HG03354 (cell line): Measurements from ENCODE around the gene ZNHIT6.

Experiments used
- ATAC-seq: cut with Tn5 transposase; IDR thresholded peaks from one replicate; pipeline ENCODE4 v1.9.1; 2021; ENCODE audit warnings: mild to moderate bottlenecking; ENCODE audit not compliant: unreplicated experiment, poor library complexity, severe bottlenecking

Gene ZNHIT6

GRCh38 chr1:85626818-85627217 is 81.4 kb downstream of the ZNHIT6 start:
- no peak for ATAC-seq

DNA sequence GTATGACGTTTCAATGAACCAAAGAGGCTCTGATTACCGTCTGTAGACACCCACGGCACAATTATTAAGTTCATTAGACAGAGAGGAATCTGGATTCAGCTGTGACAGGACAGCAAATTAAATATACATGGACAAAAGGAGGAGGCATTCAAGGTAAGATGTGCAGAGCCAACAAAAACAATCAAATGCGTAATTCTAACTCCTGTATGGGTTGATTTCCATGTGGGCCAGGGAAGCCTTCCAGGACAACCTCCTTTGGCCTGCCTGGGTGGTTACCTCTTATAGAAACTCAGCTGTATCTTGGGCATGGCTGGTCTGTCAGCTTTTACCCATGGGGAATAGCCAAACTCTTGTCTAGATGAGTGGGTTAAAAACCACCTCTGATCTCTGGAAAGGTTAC is 83.9 kb downstream of the ZNHIT6 start:
- no peak for ATAC-seq

DNA sequence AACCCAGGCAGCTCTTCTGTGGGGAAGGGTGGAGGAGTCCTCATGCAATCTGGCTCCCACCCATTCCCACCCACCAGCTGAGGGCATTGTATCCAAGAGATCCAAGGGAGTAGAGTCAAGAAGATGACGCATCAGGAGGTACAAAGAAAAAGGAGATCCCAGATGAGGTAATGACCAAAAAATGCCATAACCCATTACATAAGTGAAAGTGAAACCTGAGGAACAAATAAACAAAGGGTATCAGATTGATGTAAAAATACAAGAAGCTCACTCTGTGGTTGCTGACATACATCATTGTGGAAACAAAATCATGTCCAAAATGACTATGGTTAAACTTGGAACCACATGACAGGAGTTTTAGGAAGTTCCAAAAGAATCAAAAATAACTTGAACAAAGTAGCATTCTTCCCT is 85.2 kb downstream of the ZNHIT6 start:
- ATAC-seq: no peak

- ATAC-seq: no peak
Measured at GRCh38 chr1:85621430-85621829, 86.8 kb downstream of the ZNHIT6 start.

DNA sequence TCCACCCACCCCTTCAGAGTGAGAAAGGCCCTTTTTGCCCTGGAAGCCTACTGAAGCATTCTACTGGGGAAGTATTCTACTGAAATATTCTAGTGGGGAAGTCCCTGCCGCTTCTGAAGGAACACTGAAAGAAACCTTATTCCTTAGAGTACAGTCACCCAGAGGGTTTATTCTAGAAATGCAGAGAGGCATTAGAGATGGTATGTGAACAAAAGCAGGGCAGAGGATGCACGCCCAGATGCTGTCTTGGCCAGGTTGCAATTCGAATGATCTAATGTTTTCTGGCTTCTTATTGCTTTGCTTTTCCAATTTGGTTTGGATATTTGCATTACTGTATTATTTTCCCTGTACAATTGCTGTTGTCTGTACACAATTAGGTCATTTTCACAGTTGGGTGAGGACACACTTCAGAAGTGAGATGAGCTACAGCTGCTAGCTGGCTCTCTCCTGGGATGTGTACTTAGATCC is 90.6 kb downstream of the ZNHIT6 start:
- no peak for ATAC-seq

DNA sequence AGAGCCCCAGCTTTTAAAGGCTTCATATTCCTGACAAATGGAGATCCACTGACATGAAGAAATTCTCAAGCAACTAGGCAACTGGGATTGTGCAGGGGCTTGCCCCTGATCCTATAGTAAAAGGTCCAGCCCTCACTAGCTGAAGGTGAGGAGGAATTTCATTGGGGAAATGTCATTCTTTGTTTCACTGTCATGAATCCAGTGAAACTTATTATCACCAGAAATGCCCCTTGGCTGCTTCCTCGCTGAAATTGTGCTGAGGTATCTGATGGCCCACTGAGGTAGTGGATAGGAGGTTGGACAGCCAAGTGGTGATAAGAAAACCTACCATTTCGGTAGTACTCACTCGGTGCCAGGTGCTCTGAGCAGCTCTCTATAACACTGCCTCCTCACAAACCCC is 91.5 kb downstream of the ZNHIT6 start:
- ATAC-seq: no peak

- no peak for ATAC-seq
Measured at GRCh38 chr1:85616364-85616705, 91.9 kb downstream of the ZNHIT6 start.

- ATAC-seq: no peak
Measured at GRCh38 chr1:85615586-85616363, 92.5 kb downstream of the ZNHIT6 start.

- no peak for ATAC-seq
Measured at GRCh38 chr1:85612704-85613361, 95.4 kb downstream of the ZNHIT6 start.

DNA sequence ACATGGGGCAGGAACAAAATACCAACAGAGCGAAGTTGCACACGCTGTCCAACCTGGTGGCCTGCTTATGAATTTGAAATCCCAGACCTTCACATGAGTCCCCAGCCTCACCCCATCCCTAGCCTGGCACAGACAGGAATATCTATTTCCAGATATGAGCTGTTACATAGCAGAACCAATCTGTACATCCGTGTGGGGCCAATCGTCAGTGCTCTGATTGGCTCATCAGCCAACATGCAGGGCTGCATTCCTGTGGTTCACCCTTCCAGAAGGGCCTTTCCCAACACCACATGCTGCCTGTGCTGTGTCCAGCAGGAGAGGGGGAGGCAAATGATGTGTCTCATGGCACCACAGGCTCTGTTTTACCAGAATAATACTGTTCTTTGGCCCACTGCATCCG is 96.4 kb downstream of the ZNHIT6 start:
- ATAC-seq: no peak

- ATAC-seq: no peak
Measured at GRCh38 chr1:85611425-85611824, 96.8 kb downstream of the ZNHIT6 start.

GRCh38 chr1:85609976-85610375 is 98.3 kb downstream of the ZNHIT6 start:
- no peak for ATAC-seq

GRCh38 chr1:85608851-85609250 is 99.4 kb downstream of the ZNHIT6 start:
- no peak for ATAC-seq

GRCh38 chr1:85607921-85608265 is 100.3 kb downstream of the ZNHIT6 start:
- ATAC-seq: no peak

- ATAC-seq: no peak
Measured at GRCh38 chr1:85607126-85607920, 100.9 kb downstream of the ZNHIT6 start.

GRCh38 chr1:85606414-85606800 is 101.8 kb downstream of the ZNHIT6 start:
- no peak for ATAC-seq

- peak; percentile 41 for ATAC-seq
Measured at GRCh38 chr1:85605484-85606413, 102.5 kb downstream of the ZNHIT6 start.

DNA sequence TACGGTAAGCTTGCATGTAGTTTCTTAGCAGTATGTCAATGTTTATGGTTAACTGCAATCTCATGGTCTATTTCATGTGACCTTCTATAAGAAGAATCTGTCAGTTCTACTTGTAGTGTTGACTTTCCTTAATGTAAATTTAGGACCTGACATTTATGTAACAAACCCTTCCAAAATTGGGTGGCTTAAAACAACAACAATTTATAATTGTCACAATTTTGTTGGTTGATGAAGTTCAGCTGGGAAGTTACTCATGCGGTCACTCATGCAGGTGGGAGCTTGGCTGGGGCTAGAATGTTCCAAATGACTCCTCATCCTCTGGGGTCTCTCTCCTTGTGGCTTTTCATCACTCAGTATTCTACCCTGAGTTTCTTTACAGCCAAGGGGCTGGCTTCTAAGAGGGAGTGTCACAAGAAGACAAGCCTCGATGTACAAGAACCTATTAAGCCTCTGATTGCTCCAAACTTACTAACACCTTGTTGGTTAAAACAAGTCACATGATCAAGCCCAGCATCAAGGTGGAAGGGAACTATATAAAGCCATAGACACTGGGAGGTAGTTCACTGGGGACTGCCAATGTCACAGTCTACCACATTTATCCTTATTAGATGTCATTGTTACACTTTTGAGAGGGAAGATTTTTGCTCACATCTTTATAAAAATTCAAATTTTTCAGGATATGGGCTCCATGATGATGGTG is 103.8 kb downstream of the ZNHIT6 start:
- no peak for ATAC-seq
